Measurements from ENCODE around the gene ALKBH2. TPM values are rescaled to one million over a fixed set of nuclear protein-coding genes. Genes with fewer than 3 reads are reported as not detected.

The ALKBH2 gene
- total and polyA plus RNA-seq, 2 experiments from 2014 or later: 16.4 to 35.9 TPM

DNA sequence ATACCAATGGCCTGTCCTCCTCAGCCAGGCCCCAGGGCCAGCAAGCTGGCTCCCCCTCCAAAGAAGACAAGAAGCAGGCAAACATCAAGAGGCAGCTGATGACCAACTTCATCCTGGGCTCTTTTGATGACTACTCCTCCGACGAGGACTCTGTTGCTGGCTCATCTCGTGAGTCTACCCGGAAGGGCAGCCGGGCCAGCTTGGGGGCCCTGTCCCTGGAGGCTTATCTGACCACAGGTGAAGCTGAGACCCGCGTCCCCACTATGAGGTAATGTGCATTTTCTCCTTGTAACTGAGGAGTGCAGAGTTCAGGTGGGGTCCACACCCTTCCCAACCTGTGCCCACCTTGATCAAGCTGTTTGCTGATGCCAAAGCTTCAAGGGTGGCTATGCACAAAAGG, 46.5 kb upstream of the ALKBH2 start:
- Mint-ChIP-seq H3K27me3 (ENCODE audit: insufficient read depth, low read depth, poor library complexity) (peaks cover 1% of the 10 kb centered on the region), H3K36me3 (ENCODE audit: low read depth) (no peaks in the 10 kb centered on the region; the same call in 2 of the 3 replicates), H3K4me1 (no peaks in the 10 kb centered on the region), H3K4me3 (no peak overlapping the region), H3K9me3 (peaks cover 14% of the 10 kb centered on the region; the same call in 2 of the 3 replicates), H3K27ac (no peak overlapping the region)
- Histone ChIP-seq H3K4me2 (no peak overlapping the region), H3K79me2 (replicated peaks; ENCODE audit: insufficient read depth) (no peaks in the 10 kb centered on the region), H4K20me1 (replicated peaks; ENCODE audit: insufficient read depth) (no peaks in the 10 kb centered on the region), H3K27ac (ENCODE audit: low read depth) (no peak overlapping the region), H3F3A (replicated peaks; ENCODE audit: low read depth) (no peaks in the 10 kb centered on the region), H3K4me3 (no peak overlapping the region), H2AFZ (no peak overlapping the region), H3K27me3 (ENCODE audit: insufficient read depth) (no peaks in the 10 kb centered on the region), H3K9me2 (ENCODE audit: insufficient read depth) (no peaks in the 10 kb centered on the region), H3K36me3 (ENCODE audit: insufficient read depth) (no peaks in the 10 kb centered on the region), H3K4me1 (ENCODE audit: insufficient read depth) (no peaks in the 10 kb centered on the region)
- ATAC-seq: no peak
- DNase-seq (ENCODE audit: low spot score): no peak
- no peak for TF ChIP-seq STAT1 (IDR thresholded peaks at IDR 0.05; ENCODE audit: unreplicated experiment)
- TF ChIP-seq, protein P1, sequence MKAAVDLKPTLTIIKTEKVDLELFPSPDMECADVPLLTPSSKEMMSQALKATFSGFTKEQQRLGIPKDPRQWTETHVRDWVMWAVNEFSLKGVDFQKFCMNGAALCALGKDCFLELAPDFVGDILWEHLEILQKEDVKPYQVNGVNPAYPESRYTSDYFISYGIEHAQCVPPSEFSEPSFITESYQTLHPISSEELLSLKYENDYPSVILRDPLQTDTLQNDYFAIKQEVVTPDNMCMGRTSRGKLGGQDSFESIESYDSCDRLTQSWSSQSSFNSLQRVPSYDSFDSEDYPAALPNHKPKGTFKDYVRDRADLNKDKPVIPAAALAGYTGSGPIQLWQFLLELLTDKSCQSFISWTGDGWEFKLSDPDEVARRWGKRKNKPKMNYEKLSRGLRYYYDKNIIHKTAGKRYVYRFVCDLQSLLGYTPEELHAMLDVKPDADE (IDR thresholded peaks at IDR 0.05): no peak
- no peak for TF ChIP-seq NANOG (IDR thresholded peaks at IDR 0.05; ENCODE audit: borderline replicate concordance)
- no peak for TF ChIP-seq JUNB (IDR thresholded peaks at IDR 0.05; ENCODE audit: unreplicated experiment)
- no peak for TF ChIP-seq ZNF114 (CRISPR knock-in tag; IDR thresholded peaks at IDR 0.05)
- TF ChIP-seq, protein P2, sequence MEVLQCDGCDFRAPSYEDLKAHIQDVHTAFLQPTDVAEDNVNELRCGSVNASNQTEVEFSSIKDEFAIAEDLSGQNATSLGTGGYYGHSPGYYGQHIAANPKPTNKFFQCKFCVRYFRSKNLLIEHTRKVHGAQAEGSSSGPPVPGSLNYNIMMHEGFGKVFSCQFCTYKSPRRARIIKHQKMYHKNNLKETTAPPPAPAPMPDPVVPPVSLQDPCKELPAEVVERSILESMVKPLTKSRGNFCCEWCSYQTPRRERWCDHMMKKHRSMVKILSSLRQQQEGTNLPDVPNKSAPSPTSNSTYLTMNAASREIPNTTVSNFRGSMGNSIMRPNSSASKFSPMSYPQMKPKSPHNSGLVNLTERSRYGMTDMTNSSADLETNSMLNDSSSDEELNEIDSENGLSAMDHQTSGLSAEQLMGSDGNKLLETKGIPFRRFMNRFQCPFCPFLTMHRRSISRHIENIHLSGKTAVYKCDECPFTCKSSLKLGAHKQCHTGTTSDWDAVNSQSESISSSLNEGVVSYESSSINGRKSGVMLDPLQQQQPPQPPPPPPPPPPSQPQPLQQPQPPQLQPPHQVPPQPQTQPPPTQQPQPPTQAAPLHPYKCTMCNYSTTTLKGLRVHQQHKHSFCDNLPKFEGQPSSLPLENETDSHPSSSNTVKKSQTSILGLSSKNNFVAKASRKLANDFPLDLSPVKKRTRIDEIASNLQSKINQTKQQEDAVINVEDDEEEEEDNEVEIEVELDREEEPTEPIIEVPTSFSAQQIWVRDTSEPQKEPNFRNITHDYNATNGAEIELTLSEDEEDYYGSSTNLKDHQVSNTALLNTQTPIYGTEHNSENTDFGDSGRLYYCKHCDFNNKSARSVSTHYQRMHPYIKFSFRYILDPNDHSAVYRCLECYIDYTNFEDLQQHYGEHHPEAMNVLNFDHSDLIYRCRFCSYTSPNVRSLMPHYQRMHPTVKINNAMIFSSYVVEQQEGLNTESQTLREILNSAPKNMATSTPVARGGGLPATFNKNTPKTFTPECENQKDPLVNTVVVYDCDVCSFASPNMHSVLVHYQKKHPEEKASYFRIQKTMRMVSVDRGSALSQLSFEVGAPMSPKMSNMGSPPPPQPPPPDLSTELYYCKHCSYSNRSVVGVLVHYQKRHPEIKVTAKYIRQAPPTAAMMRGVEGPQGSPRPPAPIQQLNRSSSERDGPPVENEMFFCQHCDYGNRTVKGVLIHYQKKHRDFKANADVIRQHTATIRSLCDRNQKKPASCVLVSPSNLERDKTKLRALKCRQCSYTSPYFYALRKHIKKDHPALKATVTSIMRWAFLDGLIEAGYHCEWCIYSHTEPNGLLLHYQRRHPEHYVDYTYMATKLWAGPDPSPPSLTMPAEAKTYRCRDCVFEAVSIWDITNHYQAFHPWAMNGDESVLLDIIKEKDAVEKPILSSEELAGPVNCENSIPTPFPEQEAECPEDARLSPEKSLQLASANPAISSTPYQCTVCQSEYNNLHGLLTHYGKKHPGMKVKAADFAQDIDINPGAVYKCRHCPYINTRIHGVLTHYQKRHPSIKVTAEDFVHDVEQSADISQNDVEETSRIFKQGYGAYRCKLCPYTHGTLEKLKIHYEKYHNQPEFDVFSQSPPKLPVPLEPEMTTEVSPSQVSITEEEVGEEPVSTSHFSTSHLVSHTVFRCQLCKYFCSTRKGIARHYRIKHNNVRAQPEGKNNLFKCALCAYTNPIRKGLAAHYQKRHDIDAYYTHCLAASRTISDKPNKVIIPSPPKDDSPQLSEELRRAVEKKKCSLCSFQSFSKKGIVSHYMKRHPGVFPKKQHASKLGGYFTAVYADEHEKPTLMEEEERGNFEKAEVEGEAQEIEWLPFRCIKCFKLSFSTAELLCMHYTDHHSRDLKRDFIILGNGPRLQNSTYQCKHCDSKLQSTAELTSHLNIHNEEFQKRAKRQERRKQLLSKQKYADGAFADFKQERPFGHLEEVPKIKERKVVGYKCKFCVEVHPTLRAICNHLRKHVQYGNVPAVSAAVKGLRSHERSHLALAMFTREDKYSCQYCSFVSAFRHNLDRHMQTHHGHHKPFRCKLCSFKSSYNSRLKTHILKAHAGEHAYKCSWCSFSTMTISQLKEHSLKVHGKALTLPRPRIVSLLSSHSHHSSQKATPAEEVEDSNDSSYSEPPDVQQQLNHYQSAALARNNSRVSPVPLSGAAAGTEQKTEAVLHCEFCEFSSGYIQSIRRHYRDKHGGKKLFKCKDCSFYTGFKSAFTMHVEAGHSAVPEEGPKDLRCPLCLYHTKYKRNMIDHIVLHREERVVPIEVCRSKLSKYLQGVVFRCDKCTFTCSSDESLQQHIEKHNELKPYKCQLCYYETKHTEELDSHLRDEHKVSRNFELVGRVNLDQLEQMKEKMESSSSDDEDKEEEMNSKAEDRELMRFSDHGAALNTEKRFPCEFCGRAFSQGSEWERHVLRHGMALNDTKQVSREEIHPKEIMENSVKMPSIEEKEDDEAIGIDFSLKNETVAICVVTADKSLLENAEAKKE (CRISPR knock-in tag; IDR thresholded peaks at IDR 0.05): no peak
- TF ChIP-seq POLR2AphosphoS5 (IDR thresholded peaks at IDR 0.05; ENCODE audit: low read depth): no peak
- TF ChIP-seq EZH2phosphoT487 (IDR thresholded peaks at IDR 0.05; ENCODE audit: unreplicated experiment): no peak
- no peak for TF ChIP-seq EZH2 (IDR thresholded peaks at IDR 0.05; ENCODE audit: low read depth, unreplicated experiment)
- TF ChIP-seq, protein P3, sequence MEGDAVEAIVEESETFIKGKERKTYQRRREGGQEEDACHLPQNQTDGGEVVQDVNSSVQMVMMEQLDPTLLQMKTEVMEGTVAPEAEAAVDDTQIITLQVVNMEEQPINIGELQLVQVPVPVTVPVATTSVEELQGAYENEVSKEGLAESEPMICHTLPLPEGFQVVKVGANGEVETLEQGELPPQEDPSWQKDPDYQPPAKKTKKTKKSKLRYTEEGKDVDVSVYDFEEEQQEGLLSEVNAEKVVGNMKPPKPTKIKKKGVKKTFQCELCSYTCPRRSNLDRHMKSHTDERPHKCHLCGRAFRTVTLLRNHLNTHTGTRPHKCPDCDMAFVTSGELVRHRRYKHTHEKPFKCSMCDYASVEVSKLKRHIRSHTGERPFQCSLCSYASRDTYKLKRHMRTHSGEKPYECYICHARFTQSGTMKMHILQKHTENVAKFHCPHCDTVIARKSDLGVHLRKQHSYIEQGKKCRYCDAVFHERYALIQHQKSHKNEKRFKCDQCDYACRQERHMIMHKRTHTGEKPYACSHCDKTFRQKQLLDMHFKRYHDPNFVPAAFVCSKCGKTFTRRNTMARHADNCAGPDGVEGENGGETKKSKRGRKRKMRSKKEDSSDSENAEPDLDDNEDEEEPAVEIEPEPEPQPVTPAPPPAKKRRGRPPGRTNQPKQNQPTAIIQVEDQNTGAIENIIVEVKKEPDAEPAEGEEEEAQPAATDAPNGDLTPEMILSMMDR (conservative IDR thresholded peaks at IDR 0.05; ENCODE audit: low read depth in 2 of 2): no peak
- TF ChIP-seq CREB1 (CRISPR knock-in tag; IDR thresholded peaks at IDR 0.05; ENCODE audit: low read depth): no peak
- no peak for TF ChIP-seq ZNF331 (CRISPR knock-in tag; IDR thresholded peaks at IDR 0.05; ENCODE audit: low read depth)
- TF ChIP-seq, protein P4, sequence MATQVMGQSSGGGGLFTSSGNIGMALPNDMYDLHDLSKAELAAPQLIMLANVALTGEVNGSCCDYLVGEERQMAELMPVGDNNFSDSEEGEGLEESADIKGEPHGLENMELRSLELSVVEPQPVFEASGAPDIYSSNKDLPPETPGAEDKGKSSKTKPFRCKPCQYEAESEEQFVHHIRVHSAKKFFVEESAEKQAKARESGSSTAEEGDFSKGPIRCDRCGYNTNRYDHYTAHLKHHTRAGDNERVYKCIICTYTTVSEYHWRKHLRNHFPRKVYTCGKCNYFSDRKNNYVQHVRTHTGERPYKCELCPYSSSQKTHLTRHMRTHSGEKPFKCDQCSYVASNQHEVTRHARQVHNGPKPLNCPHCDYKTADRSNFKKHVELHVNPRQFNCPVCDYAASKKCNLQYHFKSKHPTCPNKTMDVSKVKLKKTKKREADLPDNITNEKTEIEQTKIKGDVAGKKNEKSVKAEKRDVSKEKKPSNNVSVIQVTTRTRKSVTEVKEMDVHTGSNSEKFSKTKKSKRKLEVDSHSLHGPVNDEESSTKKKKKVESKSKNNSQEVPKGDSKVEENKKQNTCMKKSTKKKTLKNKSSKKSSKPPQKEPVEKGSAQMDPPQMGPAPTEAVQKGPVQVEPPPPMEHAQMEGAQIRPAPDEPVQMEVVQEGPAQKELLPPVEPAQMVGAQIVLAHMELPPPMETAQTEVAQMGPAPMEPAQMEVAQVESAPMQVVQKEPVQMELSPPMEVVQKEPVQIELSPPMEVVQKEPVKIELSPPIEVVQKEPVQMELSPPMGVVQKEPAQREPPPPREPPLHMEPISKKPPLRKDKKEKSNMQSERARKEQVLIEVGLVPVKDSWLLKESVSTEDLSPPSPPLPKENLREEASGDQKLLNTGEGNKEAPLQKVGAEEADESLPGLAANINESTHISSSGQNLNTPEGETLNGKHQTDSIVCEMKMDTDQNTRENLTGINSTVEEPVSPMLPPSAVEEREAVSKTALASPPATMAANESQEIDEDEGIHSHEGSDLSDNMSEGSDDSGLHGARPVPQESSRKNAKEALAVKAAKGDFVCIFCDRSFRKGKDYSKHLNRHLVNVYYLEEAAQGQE (IDR thresholded peaks at IDR 0.05; ENCODE audit: unreplicated experiment): no peak
